Measurements from ENCODE around the gene ZNF423.

The ZNF423 gene

DNA sequence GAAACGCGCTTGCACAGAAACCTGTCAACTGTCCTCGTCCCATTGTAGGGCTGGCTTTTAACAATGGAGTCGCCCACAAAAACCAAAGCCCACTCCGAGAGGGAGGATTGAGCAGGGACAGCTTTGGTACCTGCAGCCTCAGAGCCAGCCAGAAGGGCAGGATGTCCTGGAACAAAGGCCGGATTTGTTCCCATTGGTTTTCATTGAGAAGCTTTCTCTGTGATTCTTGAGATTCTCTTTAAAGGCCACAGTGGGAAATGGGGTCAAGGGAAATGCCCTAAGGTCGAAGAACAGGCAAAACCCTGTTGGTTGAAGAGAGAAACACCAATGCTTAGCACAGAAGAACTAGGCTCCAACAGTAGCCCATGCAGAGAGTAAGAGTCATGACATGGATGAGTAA lies 416.9 kb downstream of the ZNF423 start:
- no peaks in the 10 kb centered on the region for H3F3A ChIP-seq (ENCODE audit: control insufficient read depth, insufficient read depth)
- H3K4me2 ChIP-seq (ENCODE audit: low read length): no peak overlapping the region
- no peaks in the 10 kb centered on the region for H3K79me2 ChIP-seq (ENCODE audit: control insufficient read depth, low read length)
- H3K9me3 ChIP-seq (ENCODE audit: control insufficient read depth, insufficient read depth, low read length): no peaks in the 10 kb centered on the region
- H4K20me1 ChIP-seq (ENCODE audit: control insufficient read depth, insufficient read depth, low read depth, low read length): no peaks in the 10 kb centered on the region
- H3K27me3 ChIP-seq (ENCODE audit: control insufficient read depth, low read length): peaks cover 6% of the 10 kb centered on the region; the same call in 1 of the 2 replicates
- no peaks in the 10 kb centered on the region for H3K36me3 ChIP-seq (ENCODE audit: control insufficient read depth, low read length)
- peaks cover 31% of the 10 kb centered on the region for H3K4me1 ChIP-seq (ENCODE audit: control insufficient read depth, low read length)
- TF ChIP-seq EZH2phosphoT487 (IDR thresholded peaks at IDR 0.05; ENCODE audit: borderline replicate concordance, low read length): no peak
- TF ChIP-seq, protein P1, sequence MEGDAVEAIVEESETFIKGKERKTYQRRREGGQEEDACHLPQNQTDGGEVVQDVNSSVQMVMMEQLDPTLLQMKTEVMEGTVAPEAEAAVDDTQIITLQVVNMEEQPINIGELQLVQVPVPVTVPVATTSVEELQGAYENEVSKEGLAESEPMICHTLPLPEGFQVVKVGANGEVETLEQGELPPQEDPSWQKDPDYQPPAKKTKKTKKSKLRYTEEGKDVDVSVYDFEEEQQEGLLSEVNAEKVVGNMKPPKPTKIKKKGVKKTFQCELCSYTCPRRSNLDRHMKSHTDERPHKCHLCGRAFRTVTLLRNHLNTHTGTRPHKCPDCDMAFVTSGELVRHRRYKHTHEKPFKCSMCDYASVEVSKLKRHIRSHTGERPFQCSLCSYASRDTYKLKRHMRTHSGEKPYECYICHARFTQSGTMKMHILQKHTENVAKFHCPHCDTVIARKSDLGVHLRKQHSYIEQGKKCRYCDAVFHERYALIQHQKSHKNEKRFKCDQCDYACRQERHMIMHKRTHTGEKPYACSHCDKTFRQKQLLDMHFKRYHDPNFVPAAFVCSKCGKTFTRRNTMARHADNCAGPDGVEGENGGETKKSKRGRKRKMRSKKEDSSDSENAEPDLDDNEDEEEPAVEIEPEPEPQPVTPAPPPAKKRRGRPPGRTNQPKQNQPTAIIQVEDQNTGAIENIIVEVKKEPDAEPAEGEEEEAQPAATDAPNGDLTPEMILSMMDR (IDR thresholded peaks at IDR 0.05; ENCODE audit: low read depth, low read length, poor library complexity, severe bottlenecking): no peak
- H3K9me2 ChIP-seq (replicated peaks; ENCODE audit: control insufficient read depth, low read length): no peaks in the 10 kb centered on the region
- no peak overlapping the region for H3K4me3 ChIP-seq (ENCODE audit: low read length)
- no peak overlapping the region for H3K27ac ChIP-seq (ENCODE audit: low read depth, low read length)

All from DOHH2 (cell line).